ENCODE measurements around the gene PTPN23.
A peak's percentile ranks its signal among the peaks of the same experiment; 100 is the strongest.
"Not testable (repeated sequence)": the region's sequence is repeated elsewhere in the genome, so short reads cannot be mapped to it uniquely, and the experiment has no call there.

Gene PTPN23

DNA sequence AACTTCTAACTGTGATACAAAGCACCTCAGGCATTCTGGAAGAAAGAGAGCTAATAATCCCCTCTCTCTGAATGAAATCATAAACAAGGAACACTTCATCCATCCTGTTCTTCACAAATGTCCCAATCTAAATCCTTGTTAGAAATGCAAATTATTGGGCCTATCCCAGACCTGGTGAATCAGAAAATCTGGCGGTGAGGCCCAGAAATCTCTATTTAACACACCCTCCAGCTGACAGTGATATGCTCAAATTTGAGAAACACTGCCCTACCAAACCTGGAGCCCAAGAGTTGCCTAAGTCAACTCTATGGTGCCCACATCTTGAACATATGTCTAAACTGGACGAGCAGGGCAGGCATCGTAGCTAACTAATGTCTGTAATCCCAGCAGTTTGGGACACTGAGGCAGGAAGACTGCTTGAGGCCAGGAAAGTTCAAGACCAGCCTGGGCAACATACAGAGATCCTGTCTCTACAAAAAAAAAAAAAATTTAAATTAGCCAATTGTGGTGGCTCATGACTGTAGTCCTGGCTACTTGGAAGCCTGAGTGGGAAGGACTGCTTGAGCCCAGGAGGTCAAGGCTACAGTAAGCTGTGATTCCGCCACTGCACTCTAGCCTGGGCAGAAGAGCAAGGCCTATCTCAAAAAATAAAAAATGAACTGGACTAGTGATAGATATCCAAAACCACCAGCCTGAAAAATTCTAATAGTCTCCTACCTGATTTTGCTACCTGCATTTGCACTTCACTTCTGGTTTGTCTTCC, 71.8 kb downstream of the PTPN23 start:
- DNase-seq = no peak

GRCh38 chr3:47455806-47456452, 75.1 kb downstream of the PTPN23 start:
- DNase-seq = peak; percentile 32

GRCh38 chr3:47456984-47457383, 76.2 kb downstream of the PTPN23 start:
- DNase-seq = no peak

- not testable (repeated sequence) for DNase-seq
Observed at GRCh38 chr3:47459534-47460085, 78.8 kb downstream of the PTPN23 start.
